Uterus (tissue), 4 donors: ENCODE data around the gene SLC23A2. TPM values are rescaled to one million over a fixed set of nuclear protein-coding genes. Genes with fewer than 3 reads are reported as not detected.

ENCODE experiments used
- DNase-seq, 2 donors: peaks; one replicate each; pipeline ENCODE4 v3.0.0-alpha.2; 2019 to 2020
- H3K27ac ChIP-seq, 2 donors: fragments of 200-600 bp; sonication (generic); 1 replicate in 1 of 2; 2 replicates in 1 of 2; pipeline ENCODE4 v1.5.1; 2016 to 2018
- H3K27me3 ChIP-seq, 2 donors: fragments of 200-600 bp; sonication (generic); one replicate each; pipeline ENCODE4 v1.5.1; 2018 to 2019; ENCODE audit warnings: control low read depth in 1 of 2
- H3K36me3 ChIP-seq, 2 donors: fragments of 200-600 bp; sonication (generic); one replicate each; pipeline ENCODE4 v1.5.1; 2019; ENCODE audit warnings: control low read depth in 1 of 2
- H3K4me1 ChIP-seq, 2 donors: fragments of 200-600 bp; sonication (generic); one replicate each; pipeline ENCODE4 v1.5.1; 2018 to 2019; ENCODE audit warnings: control low read depth in 1 of 2
- H3K4me3 ChIP-seq, 2 donors: fragments of 200-600 bp; sonication (generic); 1 replicate in 1 of 2; 2 replicates in 1 of 2; pipeline ENCODE4 v1.5.1; 2018 to 2019; ENCODE audit warnings: mild to moderate bottlenecking in 1 of 2
- H3K9me3 ChIP-seq, 2 donors: fragments of 200-600 bp; sonication (generic); one replicate each; pipeline ENCODE4 v1.5.1; 2019; ENCODE audit warnings: control low read depth in 1 of 2
- CTCF ChIP-seq, 4 experiments: fragments of 200-600 bp in 2 of 4; fragments of 450-650 bp in 2 of 4; sonication (generic) in 2 of 4; IDR thresholded peaks; one replicate each; pipeline ENCODE4 v1.5.1; 2016 to 2019; ENCODE audit warnings: antibody characterized with exemption in 4 of 4, mild to moderate bottlenecking in 2 of 4, moderate library complexity in 1 of 4
- POLR2A ChIP-seq, 2 donors: fragments of 450-650 bp; IDR thresholded peaks; one replicate each; pipeline ENCODE4 v1.6.1; 2016; ENCODE audit warnings: antibody characterized with exemption in 2 of 2, mild to moderate bottlenecking in 1 of 2, moderate library complexity in 1 of 2
- intact Hi-C: fragments of 100-400 bp; cut with DNase I; formaldehyde crosslinking; loops from one replicate; pipeline ENCODE4 v1.15.1; 2023; ENCODE audit warnings: low total_unique reads
- total RNA-seq, 4 donors: library from RNA; depleted of rRNA in 3 of 4; stranded (reverse); fragments of >200 nt in 3 of 4; gene quantifications; one replicate each; pipeline versions ENCODE4 v1.1.0 to v1.2.4, GENCODE V29; 2014 to 2023
- donor health status: DM: yes; HTN: yes; CAD: no.

The SLC23A2 gene
- total RNA-seq, 4 donors from 2014 or later = 6.2 to 41.4 (median 26.6) TPM

- Histone ChIP-seq H3K36me3 (no peaks in the 10 kb centered on the region), H3K4me3 (peak overlapping the region in 1 of 2 donors; percentile 10), H3K27ac (peak overlapping the region; percentile 64 to 81), H3K27me3 (no peaks in the 10 kb centered on the region), H3K4me1 (no peaks in the 10 kb centered on the region), H3K9me3 (no peaks in the 10 kb centered on the region)
- no peak for DNase-seq
- no peak for TF ChIP-seq POLR2A (IDR thresholded peaks at IDR 0.05)
- TF ChIP-seq CTCF (IDR thresholded peaks at IDR 0.05) = no peak
- intact Hi-C loops = no loop called here
These were observed 28.6 kb downstream of the SLC23A2 start for GRCh38 chr20:4972506-4973251.

GRCh38 chr20:4971064-4971463, 30.2 kb downstream of the SLC23A2 start:
- intact Hi-C loops = no loop called here
- H3K4me1 ChIP-seq = no peaks in the 10 kb centered on the region
- TF ChIP-seq POLR2A (IDR thresholded peaks at IDR 0.05) (no peak), CTCF (IDR thresholded peaks at IDR 0.05) (no peak)
- no peaks in the 10 kb centered on the region for H3K27me3 ChIP-seq
- no peaks in the 10 kb centered on the region for H3K9me3 ChIP-seq
- no peak for DNase-seq
- no peak overlapping the region for H3K4me3 ChIP-seq
- H3K27ac ChIP-seq = no peak overlapping the region
- H3K36me3 ChIP-seq = no peaks in the 10 kb centered on the region

GRCh38 chr20:4967752-4968477, 33.4 kb downstream of the SLC23A2 start:
- intact Hi-C loops = no loop called here
- H3K27ac ChIP-seq = no peak overlapping the region
- TF ChIP-seq POLR2A (IDR thresholded peaks at IDR 0.05) (no peak), CTCF (IDR thresholded peaks at IDR 0.05) (no peak)

GRCh38 chr20:4966826-4967751, 34.2 kb downstream of the SLC23A2 start:
- TF ChIP-seq POLR2A (IDR thresholded peaks at IDR 0.05) (no peak), CTCF (IDR thresholded peaks at IDR 0.05) (no peak)
- H3K27me3 ChIP-seq = no peaks in the 10 kb centered on the region
- peak overlapping the region in 1 of 2 donors; percentile 19 for H3K27ac ChIP-seq
- H3K4me1 ChIP-seq = no peaks in the 10 kb centered on the region
- DNase-seq = no peak
- intact Hi-C loops = no loop called here
- no peaks in the 10 kb centered on the region for H3K36me3 ChIP-seq
- H3K9me3 ChIP-seq = no peaks in the 10 kb centered on the region
- H3K4me3 ChIP-seq = no peak overlapping the region

More at GRCh38 chr20:4967752-4968477, 33.4 kb downstream of the SLC23A2 start:
- no peak for DNase-seq
- no peaks in the 10 kb centered on the region for H3K4me1 ChIP-seq
- H3K4me3 ChIP-seq = no peak overlapping the region
- H3K9me3 ChIP-seq = no peaks in the 10 kb centered on the region
- H3K27me3 ChIP-seq = no peaks in the 10 kb centered on the region
- no peaks in the 10 kb centered on the region for H3K36me3 ChIP-seq
